PC-3 (cell line): ENCODE measurements around the gene GPR21.

ENCODE experiments used
- EZH2phosphoT487 ChIP-seq: fragments of 300-600 bp; sonication (generic); IDR thresholded peaks from 2 replicates; pipeline ENCODE4 v1.6.1; 2018; ENCODE audit warnings: mild to moderate bottlenecking, antibody characterized with exemption, low read length, borderline replicate concordance
- TF ChIP-seq, protein P1 (sequence below): fragments of 300-600 bp; sonication (generic); conservative IDR thresholded peaks from 2 replicates; pipeline ENCODE4 v1.5.1; 2017; ENCODE audit warnings: antibody characterized with exemption, low read depth, mild to moderate bottlenecking, low read length

DNA sequence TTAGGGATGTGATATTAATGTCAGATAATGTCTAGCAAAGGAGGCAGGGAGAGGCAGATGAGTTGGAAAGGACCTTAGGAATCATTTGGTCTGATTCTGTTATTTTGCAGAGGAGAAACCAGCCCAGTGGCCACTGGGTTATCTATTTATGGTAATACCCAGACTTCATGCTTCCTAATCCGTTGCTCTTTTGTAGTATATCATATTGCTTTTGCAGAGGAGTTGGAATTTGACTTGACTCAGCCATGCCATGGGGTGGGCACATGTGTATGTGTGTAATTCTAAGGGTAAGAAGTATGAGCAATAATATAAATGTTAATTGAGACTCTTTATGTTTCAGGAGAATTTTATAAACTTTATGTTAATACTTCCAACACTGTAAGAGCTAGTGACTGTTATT, 7.3 kb downstream of the GPR21 start:
- TF ChIP-seq, protein P1, sequence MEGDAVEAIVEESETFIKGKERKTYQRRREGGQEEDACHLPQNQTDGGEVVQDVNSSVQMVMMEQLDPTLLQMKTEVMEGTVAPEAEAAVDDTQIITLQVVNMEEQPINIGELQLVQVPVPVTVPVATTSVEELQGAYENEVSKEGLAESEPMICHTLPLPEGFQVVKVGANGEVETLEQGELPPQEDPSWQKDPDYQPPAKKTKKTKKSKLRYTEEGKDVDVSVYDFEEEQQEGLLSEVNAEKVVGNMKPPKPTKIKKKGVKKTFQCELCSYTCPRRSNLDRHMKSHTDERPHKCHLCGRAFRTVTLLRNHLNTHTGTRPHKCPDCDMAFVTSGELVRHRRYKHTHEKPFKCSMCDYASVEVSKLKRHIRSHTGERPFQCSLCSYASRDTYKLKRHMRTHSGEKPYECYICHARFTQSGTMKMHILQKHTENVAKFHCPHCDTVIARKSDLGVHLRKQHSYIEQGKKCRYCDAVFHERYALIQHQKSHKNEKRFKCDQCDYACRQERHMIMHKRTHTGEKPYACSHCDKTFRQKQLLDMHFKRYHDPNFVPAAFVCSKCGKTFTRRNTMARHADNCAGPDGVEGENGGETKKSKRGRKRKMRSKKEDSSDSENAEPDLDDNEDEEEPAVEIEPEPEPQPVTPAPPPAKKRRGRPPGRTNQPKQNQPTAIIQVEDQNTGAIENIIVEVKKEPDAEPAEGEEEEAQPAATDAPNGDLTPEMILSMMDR: no peak
- no peak for TF ChIP-seq EZH2phosphoT487
